GM23248 (cell line): Measurements from ENCODE around the gene PCCA. TPM values are rescaled to one million over a fixed set of nuclear protein-coding genes. Genes with fewer than 3 reads are reported as not detected.
"Not testable (repeated sequence)": the region's sequence is repeated elsewhere in the genome, so short reads cannot be mapped to it uniquely, and the experiment has no call there.

ENCODE experiments used
- DNase-seq: peaks from one replicate; pipeline ENCODE4 v3.0.0-alpha.2; 2015
- H2AFZ ChIP-seq: fragments of 200-600 bp; sonication (generic); 2 replicates; pipeline ENCODE4 v1.6.1; 2016; ENCODE audit warnings: antibody characterized with exemption
- H3F3A ChIP-seq: fragments of 200-600 bp; sonication (generic); 2 replicates; pipeline ENCODE4 v1.6.1; 2016; ENCODE audit warnings: mild to moderate bottlenecking, antibody characterized with exemption, mixed run types; ENCODE audit not compliant: insufficient read depth
- H3K27ac ChIP-seq: fragments of 200-600 bp; sonication (generic); 2 replicates; pipeline ENCODE4 v1.5.1; 2016; ENCODE audit warnings: mild to moderate bottlenecking
- H3K27me3 ChIP-seq: fragments of 200-600 bp; sonication (generic); replicated peaks from 2 replicates; pipeline ENCODE4 v1.6.1; 2016; ENCODE audit warnings: mild to moderate bottlenecking; ENCODE audit not compliant: insufficient read depth
- H3K36me3 ChIP-seq: fragments of 200-600 bp; sonication (generic); 2 replicates; pipeline ENCODE4 v1.6.1; 2016; ENCODE audit warnings: low read depth, mild to moderate bottlenecking
- H3K4me1 ChIP-seq: fragments of 200-600 bp; sonication (generic); 2 replicates; pipeline ENCODE4 v1.6.1; 2016; ENCODE audit warnings: mild to moderate bottlenecking; ENCODE audit not compliant: insufficient read depth
- H3K4me2 ChIP-seq: fragments of 200-600 bp; sonication (generic); one replicate; pipeline ENCODE4 v1.6.1; 2016; ENCODE audit warnings: mild to moderate bottlenecking; ENCODE audit not compliant: unreplicated experiment
- H3K4me3 ChIP-seq: fragments of 200-600 bp; sonication (generic); 2 replicates; pipeline ENCODE4 v1.5.1; 2016; ENCODE audit warnings: mild to moderate bottlenecking
- H3K79me2 ChIP-seq: fragments of 200-600 bp; sonication (generic); 2 replicates; pipeline ENCODE4 v1.6.1; 2016; ENCODE audit warnings: mild to moderate bottlenecking; ENCODE audit not compliant: insufficient read depth
- H3K9ac ChIP-seq: fragments of 200-600 bp; sonication (generic); 2 replicates; pipeline ENCODE4 v1.6.1; 2016; ENCODE audit warnings: mild to moderate bottlenecking
- H3K9me2 ChIP-seq: fragments of 200-600 bp; sonication (generic); 2 replicates; pipeline ENCODE4 v1.6.1; 2016; ENCODE audit warnings: mixed run types, mild to moderate bottlenecking, moderate library complexity; ENCODE audit not compliant: insufficient read depth
- H3K9me3 ChIP-seq: fragments of 200-600 bp; sonication (generic); one replicate; pipeline ENCODE4 v1.6.1; 2017; ENCODE audit warnings: low read depth
- H4K20me1 ChIP-seq: fragments of 200-600 bp; sonication (generic); 2 replicates; pipeline ENCODE4 v1.6.0; 2016; ENCODE audit not compliant: insufficient read depth
- EZH2 ChIP-seq: fragments of 200-600 bp; sonication (generic); IDR thresholded peaks from 2 replicates; pipeline ENCODE4 v1.6.1; 2018; ENCODE audit warnings: antibody characterized with exemption, mild to moderate bottlenecking; ENCODE audit not compliant: insufficient read depth, poor library complexity, severe bottlenecking
- EZH2phosphoT487 ChIP-seq: fragments of 200-600 bp; sonication (generic); IDR thresholded peaks from 2 replicates; pipeline ENCODE4 v1.6.1; 2018; ENCODE audit warnings: antibody characterized with exemption, moderate library complexity, mild to moderate bottlenecking, low read depth; ENCODE audit not compliant: insufficient read depth
- WGBS, 2 experiments: methylation state at CpG; one replicate each; pipeline ENCODE4 v1.1.6; 2015 to 2017; ENCODE audit warnings: low lambda C conversion rate in 2 of 2, low coverage in 1 of 2; ENCODE audit errors: missing lambda C conversion rate in 2 of 2; 5-methylcytosine and 5-hydroxymethylcytosine counted together
- in situ Hi-C: fragments of 300-500 bp; cut with MboI; formaldehyde crosslinking; loops from 2 replicates; pipeline ENCODE4 v1.15.0; 2020
- polyA plus RNA-seq: library from polyadenylated mRNA; unstranded; fragments of >200 nt; fragmentation: Nextera tagmentation; extraction: Ambion mirVana; gene quantifications from 2 replicates; pipeline ENCODE4 v1.2.1, GENCODE V29; 2016
- total RNA-seq: library from RNA; depleted of rRNA; stranded (reverse); fragments of >200 nt; shearing (Covaris generic); gene quantifications from 2 replicates; pipeline ENCODE4 v1.2.3, GENCODE V29; 2014

The PCCA gene
- total and polyA plus RNA-seq, 2 experiments from 2014 or later: 9.1 to 9.6 TPM

- H3K4me1 ChIP-seq: 0 out of 2 replicates have a peak, but pooled peaks cover 13% of the 10 kb centered on the region
- in situ Hi-C loops: no loop called here
Observed at GRCh38 chr13:100139817-100140216, 50.9 kb downstream of the PCCA start.

GRCh38 chr13:100140441-100140840 is 51.5 kb downstream of the PCCA start:
- no peak for DNase-seq
- no peak overlapping the region for H3K9ac ChIP-seq
- 64 to 72% methylated on average over 2 of the region's 2 CpGs for WGBS, 2 experiments
- H3K9me2 ChIP-seq: no peaks in the 10 kb centered on the region
- no peaks in the 10 kb centered on the region for H3K27me3 ChIP-seq
- no peaks in the 10 kb centered on the region for H3K36me3 ChIP-seq
- TF ChIP-seq EZH2phosphoT487 (no peak), EZH2 (no peak)
- 0 out of 2 replicates have a peak, but pooled peaks cover 13% of the 10 kb centered on the region for H3K4me1 ChIP-seq
- no peak overlapping the region for H3K27ac ChIP-seq
- no peaks in the 10 kb centered on the region for H4K20me1 ChIP-seq
- H3K4me3 ChIP-seq: no peak overlapping the region
- in situ Hi-C loops: no loop called here
- H3K4me2 ChIP-seq: no peak overlapping the region
- no peak overlapping the region for H2AFZ ChIP-seq
- no peaks in the 10 kb centered on the region for H3K9me3 ChIP-seq
- peaks cover 5% of the 10 kb centered on the region; the same call in 1 of the 2 replicates for H3K79me2 ChIP-seq
- peaks cover 13% of the 10 kb centered on the region; the same call in 1 of the 2 replicates for H3F3A ChIP-seq

More at GRCh38 chr13:100139817-100140216, 50.9 kb downstream of the PCCA start:
- no peaks in the 10 kb centered on the region for H3K9me3 ChIP-seq
- no peaks in the 10 kb centered on the region for H3K9me2 ChIP-seq
- TF ChIP-seq EZH2 (no peak), EZH2phosphoT487 (no peak)
- H3K4me2 ChIP-seq: no peak overlapping the region
- H3K4me3 ChIP-seq: no peak overlapping the region
- no peak overlapping the region for H2AFZ ChIP-seq
- peaks cover 13% of the 10 kb centered on the region; the same call in 1 of the 2 replicates for H3F3A ChIP-seq
- WGBS, 2 experiments: 60 to 61% methylated on average over 1 of the region's 1 CpG
- H3K27me3 ChIP-seq: no peaks in the 10 kb centered on the region
- H3K27ac ChIP-seq: no peak overlapping the region
- DNase-seq: no peak
- no peaks in the 10 kb centered on the region for H4K20me1 ChIP-seq
- H3K79me2 ChIP-seq: peaks cover 5% of the 10 kb centered on the region; the same call in 1 of the 2 replicates
- no peaks in the 10 kb centered on the region for H3K36me3 ChIP-seq
- no peak overlapping the region for H3K9ac ChIP-seq

- H2AFZ ChIP-seq, H3K9me2 ChIP-seq, H3K9me3 ChIP-seq, H3K27ac ChIP-seq, H3K4me3 ChIP-seq, H3K4me2 ChIP-seq, DNase-seq, in situ Hi-C loops, H3K27me3 ChIP-seq, H3K79me2 ChIP-seq, H3K36me3 ChIP-seq, H3K9ac ChIP-seq, H4K20me1 ChIP-seq: not testable (repeated sequence)
- WGBS, 2 experiments: 84 to 89% methylated on average over 5 of the region's 5 CpGs
- H3F3A ChIP-seq: peaks cover 13% of the 10 kb centered on the region; the same call in 1 of the 2 replicates
- 0 out of 2 replicates have a peak, but pooled peaks cover 13% of the 10 kb centered on the region for H3K4me1 ChIP-seq
Observed at GRCh38 chr13:100141461-100141961, 52.6 kb downstream of the PCCA start.

GRCh38 chr13:100146534-100146933 is 57.6 kb downstream of the PCCA start:
- H3K4me3 ChIP-seq: no peak overlapping the region
- H3K27me3 ChIP-seq: no peaks in the 10 kb centered on the region
- H3K4me1 ChIP-seq: no peaks in the 10 kb centered on the region
- no peaks in the 10 kb centered on the region for H3K9me2 ChIP-seq
- H3K4me2 ChIP-seq: no peak overlapping the region
- H4K20me1 ChIP-seq: no peaks in the 10 kb centered on the region
- 0 out of 2 replicates have a peak, but pooled peaks cover 3% of the 10 kb centered on the region for H3K36me3 ChIP-seq
- no peaks in the 10 kb centered on the region for H3K79me2 ChIP-seq
- no peak for DNase-seq
- H3K9me3 ChIP-seq: no peaks in the 10 kb centered on the region
- 96 to 98% methylated on average over 3 of the region's 3 CpGs for WGBS, 2 experiments
- no peaks in the 10 kb centered on the region for H3F3A ChIP-seq
- no peak for TF ChIP-seq EZH2
- TF ChIP-seq EZH2phosphoT487: no peak
- in situ Hi-C loops: no loop called here
- no peak overlapping the region for H3K27ac ChIP-seq
- H2AFZ ChIP-seq: no peak overlapping the region
- H3K9ac ChIP-seq: no peak overlapping the region

GRCh38 chr13:100147825-100148224 is 58.9 kb downstream of the PCCA start:
- Histone ChIP-seq H3K9me3 (no peaks in the 10 kb centered on the region), H3K4me3 (no peak overlapping the region), H4K20me1 (no peaks in the 10 kb centered on the region), H3K9ac (no peak overlapping the region), H3K4me2 (no peak overlapping the region), H3K9me2 (no peaks in the 10 kb centered on the region), H3K27me3 (no peaks in the 10 kb centered on the region), H3K36me3 (0 out of 2 replicates have a peak, but pooled peaks cover 3% of the 10 kb centered on the region), H3F3A (no peaks in the 10 kb centered on the region), H3K27ac (no peak overlapping the region), H3K79me2 (no peaks in the 10 kb centered on the region), H2AFZ (no peak overlapping the region), H3K4me1 (no peaks in the 10 kb centered on the region)
- 80 to 82% methylated on average over 4 of the region's 4 CpGs for WGBS, 2 experiments
- in situ Hi-C loops: no loop called here
- TF ChIP-seq EZH2 (no peak), EZH2phosphoT487 (no peak)
- DNase-seq: no peak
